ENCODE data around the gene CHD6.

The CHD6 gene

GRCh38 chr20:41387444-41387851 lies 230.7 kb downstream of the CHD6 start:
- Histone ChIP-seq H3K4me3 (ENCODE audit: low read depth, low read length, poor library complexity, severe bottlenecking) (no peak overlapping the region), H3K9ac (ENCODE audit: low read length) (no peak overlapping the region), H3K4me2 (ENCODE audit: low read length) (no peak overlapping the region), H3K36me3 (ENCODE audit: insufficient read depth, low read length) (no peaks in the 10 kb centered on the region), H3K27me3 (ENCODE audit: insufficient read depth, low read length) (no peaks in the 10 kb centered on the region), H2AFZ (ENCODE audit: low read length) (no peak overlapping the region), H3K27ac (ENCODE audit: low read depth, low read length, poor library complexity, severe bottlenecking) (no peak overlapping the region), H4K20me1 (ENCODE audit: insufficient read depth, low read length) (no peaks in the 10 kb centered on the region), H3K4me1 (ENCODE audit: insufficient read depth, low read length, severe bottlenecking) (no peaks in the 10 kb centered on the region), H3K79me2 (ENCODE audit: insufficient read depth, low read length) (no peaks in the 10 kb centered on the region), H3F3A (ENCODE audit: insufficient read depth, low read length) (no peaks in the 10 kb centered on the region), H3K9me2 (ENCODE audit: low read depth, low read length) (no peaks in the 10 kb centered on the region), H3K9me3 (ENCODE audit: low read length) (no peaks in the 10 kb centered on the region)
- TF ChIP-seq CTCF (IDR thresholded peaks at IDR 0.05; ENCODE audit: low read length) (no peak), EZH2 (IDR thresholded peaks at IDR 0.05; ENCODE audit: borderline replicate concordance, low read length) (no peak)

- no peaks in the 10 kb centered on the region for H3K79me2 ChIP-seq (ENCODE audit: insufficient read depth, low read length)
- H2AFZ ChIP-seq (ENCODE audit: low read length) = no peak overlapping the region
- no peaks in the 10 kb centered on the region for H3F3A ChIP-seq (ENCODE audit: insufficient read depth, low read length)
- no peaks in the 10 kb centered on the region for H3K27me3 ChIP-seq (ENCODE audit: insufficient read depth, low read length)
- no peaks in the 10 kb centered on the region for H3K9me3 ChIP-seq (ENCODE audit: low read length)
- no peaks in the 10 kb centered on the region for H3K36me3 ChIP-seq (ENCODE audit: insufficient read depth, low read length)
- no peaks in the 10 kb centered on the region for H4K20me1 ChIP-seq (ENCODE audit: insufficient read depth, low read length)
- H3K4me3 ChIP-seq (ENCODE audit: low read depth, low read length, poor library complexity, severe bottlenecking) = no peak overlapping the region
- H3K4me1 ChIP-seq (ENCODE audit: insufficient read depth, low read length, severe bottlenecking) = no peaks in the 10 kb centered on the region
- H3K27ac ChIP-seq (ENCODE audit: low read depth, low read length, poor library complexity, severe bottlenecking) = no peak overlapping the region
- no peak overlapping the region for H3K4me2 ChIP-seq (ENCODE audit: low read length)
- H3K9me2 ChIP-seq (ENCODE audit: low read depth, low read length) = no peaks in the 10 kb centered on the region
- no peak overlapping the region for H3K9ac ChIP-seq (ENCODE audit: low read length)
- TF ChIP-seq CTCF (IDR thresholded peaks at IDR 0.05; ENCODE audit: low read length) = no peak
- TF ChIP-seq EZH2 (IDR thresholded peaks at IDR 0.05; ENCODE audit: borderline replicate concordance, low read length) = no peak
Observed at GRCh38 chr20:41386502-41387427, 231.4 kb downstream of the CHD6 start.

- Histone ChIP-seq H3K79me2 (ENCODE audit: insufficient read depth, low read length) (no peaks in the 10 kb centered on the region), H3K27ac (ENCODE audit: low read depth, low read length, poor library complexity, severe bottlenecking) (no peak overlapping the region), H4K20me1 (ENCODE audit: insufficient read depth, low read length) (no peaks in the 10 kb centered on the region), H3K4me3 (ENCODE audit: low read depth, low read length, poor library complexity, severe bottlenecking) (no peak overlapping the region), H3K4me1 (ENCODE audit: insufficient read depth, low read length, severe bottlenecking) (no peaks in the 10 kb centered on the region), H3K27me3 (ENCODE audit: insufficient read depth, low read length) (no peaks in the 10 kb centered on the region), H3K9ac (ENCODE audit: low read length) (no peak overlapping the region), H3K9me2 (ENCODE audit: low read depth, low read length) (no peaks in the 10 kb centered on the region), H3K36me3 (ENCODE audit: insufficient read depth, low read length) (no peaks in the 10 kb centered on the region), H3K4me2 (ENCODE audit: low read length) (no peak overlapping the region), H3K9me3 (ENCODE audit: low read length) (no peaks in the 10 kb centered on the region), H3F3A (ENCODE audit: insufficient read depth, low read length) (no peaks in the 10 kb centered on the region), H2AFZ (ENCODE audit: low read length) (no peak overlapping the region)
- TF ChIP-seq CTCF (IDR thresholded peaks at IDR 0.05; ENCODE audit: low read length) = no peak
- TF ChIP-seq EZH2 (IDR thresholded peaks at IDR 0.05; ENCODE audit: borderline replicate concordance, low read length) = no peak
Observed at GRCh38 chr20:41382791-41383305, 235.3 kb downstream of the CHD6 start.

Measured in OCI-LY1 (cell line).